PC-3 (cell line): ENCODE measurements around the gene MTMR8.

Experiments
- CTCF ChIP-seq: fragments of 300-600 bp; sonication (generic); conservative IDR thresholded peaks from 2 replicates; pipeline ENCODE4 v1.5.1; 2017; ENCODE audit warnings: antibody characterized with exemption, low read depth, mild to moderate bottlenecking, low read length
- EZH2 ChIP-seq: fragments of 300-600 bp; sonication (generic); IDR thresholded peaks from one replicate; pipeline ENCODE4 v1.6.1; 2017; ENCODE audit warnings: antibody characterized with exemption, mild to moderate bottlenecking, low read length; ENCODE audit not compliant: unreplicated experiment
- EZH2phosphoT487 ChIP-seq: fragments of 300-600 bp; sonication (generic); IDR thresholded peaks from 2 replicates; pipeline ENCODE4 v1.6.1; 2018; ENCODE audit warnings: mild to moderate bottlenecking, antibody characterized with exemption, low read length, borderline replicate concordance

DNA sequence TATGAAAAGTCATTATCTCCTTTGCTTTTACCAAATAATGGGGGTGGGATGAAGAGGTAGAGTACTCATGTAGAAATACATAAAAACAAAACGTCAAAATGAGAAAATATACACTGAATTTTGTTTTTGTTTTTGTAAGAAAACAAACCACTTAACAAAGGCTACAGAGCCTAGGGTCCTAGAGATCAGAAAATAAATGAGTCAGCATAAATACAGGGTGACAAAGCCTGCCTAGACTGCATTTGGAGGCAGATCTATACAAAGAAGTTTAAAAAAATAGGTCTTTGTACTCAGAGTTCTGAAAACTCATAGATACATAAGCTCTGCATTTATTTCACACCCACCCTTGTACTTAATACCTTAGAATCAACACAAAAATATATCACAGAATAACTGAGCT lies 52.4 kb downstream of the MTMR8 start:
- TF ChIP-seq EZH2phosphoT487 (no peak), CTCF (no peak), EZH2 (no peak)
